Fibroblast of skin of right quadriceps (primary cell): Measurements from ENCODE around the gene LEFTY1.
"Not testable (repeated sequence)": the region's sequence is repeated elsewhere in the genome, so short reads cannot be mapped to it uniquely, and the experiment has no call there.

Source experiments
- DNase-seq: peaks from one replicate; pipeline ENCODE4 v3.0.0-alpha.2; 2013

The LEFTY1 gene

GRCh38 chr1:225914947-225915346, 26.0 kb upstream of the LEFTY1 start:
- DNase-seq = no peak

GRCh38 chr1:225914391-225914790, 25.4 kb upstream of the LEFTY1 start:
- no peak for DNase-seq

- peak; percentile 44 for DNase-seq
Observed at GRCh38 chr1:225911191-225912130, 22.5 kb upstream of the LEFTY1 start.

GRCh38 chr1:225909477-225909876, 20.5 kb upstream of the LEFTY1 start:
- DNase-seq = no peak

GRCh38 chr1:225908773-225909172, 19.8 kb upstream of the LEFTY1 start:
- DNase-seq = no peak

GRCh38 chr1:225908013-225908640, 19.2 kb upstream of the LEFTY1 start:
- no peak for DNase-seq

- no peak for DNase-seq
Observed at GRCh38 chr1:225907341-225907740, 18.4 kb upstream of the LEFTY1 start.

GRCh38 chr1:225906467-225906866, 17.5 kb upstream of the LEFTY1 start:
- no peak for DNase-seq

- DNase-seq = no peak
Observed at GRCh38 chr1:225903623-225904022, 14.7 kb upstream of the LEFTY1 start.

GRCh38 chr1:225899044-225899925, 10.3 kb upstream of the LEFTY1 start:
- DNase-seq = no peak

GRCh38 chr1:225897595-225898514, 8.9 kb upstream of the LEFTY1 start:
- no peak for DNase-seq

- no peak for DNase-seq
Observed at GRCh38 chr1:225896937-225897549, 8.1 kb upstream of the LEFTY1 start.

GRCh38 chr1:225896494-225896893, 7.5 kb upstream of the LEFTY1 start:
- DNase-seq = no peak

GRCh38 chr1:225892307-225892706, 3.4 kb upstream of the LEFTY1 start:
- DNase-seq = no peak

- DNase-seq = no peak
Observed at GRCh38 chr1:225891229-225891972, 2.5 kb upstream of the LEFTY1 start.

GRCh38 chr1:225890346-225891228, 1.6 kb upstream of the LEFTY1 start:
- no peak for DNase-seq

- no peak for DNase-seq
Observed at GRCh38 chr1:225889743-225890142, 797 bp upstream of the LEFTY1 start.

GRCh38 chr1:225888289-225888897, 553 bp downstream of the LEFTY1 start:
- no peak for DNase-seq

GRCh38 chr1:225887554-225888288, 1.2 kb downstream of the LEFTY1 start:
- DNase-seq = not testable (repeated sequence)
